Parathyroid adenoma (tissue), 2 donors: Measurements from ENCODE around the gene GALK1.

Experiments
- H2AFZ ChIP-seq: fragments of 300-600 bp; sonication (generic); one replicate; pipeline ENCODE4 v1.7.0; 2017; ENCODE audit warnings: antibody characterized with exemption, mild to moderate bottlenecking
- H3K27ac ChIP-seq: fragments of 300-600 bp; sonication (generic); one replicate; pipeline ENCODE4 v1.7.0; 2017
- H3K27me3 ChIP-seq: fragments of 300-600 bp; sonication (generic); one replicate; pipeline ENCODE4 v1.7.0; 2017; ENCODE audit warnings: low read length; ENCODE audit not compliant: control insufficient read depth, insufficient read depth
- H3K36me3 ChIP-seq: fragments of 300-600 bp; sonication (generic); one replicate; pipeline ENCODE4 v1.7.0; 2017; ENCODE audit warnings: low read length; ENCODE audit not compliant: control insufficient read depth, insufficient read depth
- H3K4me1 ChIP-seq: fragments of 300-600 bp; sonication (generic); one replicate; pipeline ENCODE4 v1.7.0; 2017; ENCODE audit warnings: control low read depth
- H3K4me2 ChIP-seq: fragments of 300-600 bp; sonication (generic); one replicate; pipeline ENCODE4 v1.7.0; 2017; ENCODE audit warnings: low read length
- H3K4me3 ChIP-seq: fragments of 300-600 bp; sonication (generic); one replicate; pipeline ENCODE4 v1.7.0; 2017; ENCODE audit warnings: low read depth, low read length
- H3K79me2 ChIP-seq: fragments of 300-600 bp; sonication (generic); one replicate; pipeline ENCODE4 v1.7.0; 2017; ENCODE audit warnings: control low read depth
- H3K9ac ChIP-seq: fragments of 300-600 bp; sonication (generic); one replicate; pipeline ENCODE4 v1.7.0; 2017; ENCODE audit warnings: mild to moderate bottlenecking
- H3K9me3 ChIP-seq: fragments of 300-600 bp; sonication (generic); one replicate; pipeline ENCODE4 v1.7.0; 2017; ENCODE audit warnings: low read length; ENCODE audit not compliant: control insufficient read depth
- TF ChIP-seq, protein P1 (sequence below): fragments of 300-600 bp; sonication (generic); IDR thresholded peaks from one replicate; pipeline ENCODE4 v1.7.0; 2017; ENCODE audit warnings: antibody characterized with exemption, mild to moderate bottlenecking
- donor health status: primary hyperparathyroidism.

The GALK1 gene

DNA sequence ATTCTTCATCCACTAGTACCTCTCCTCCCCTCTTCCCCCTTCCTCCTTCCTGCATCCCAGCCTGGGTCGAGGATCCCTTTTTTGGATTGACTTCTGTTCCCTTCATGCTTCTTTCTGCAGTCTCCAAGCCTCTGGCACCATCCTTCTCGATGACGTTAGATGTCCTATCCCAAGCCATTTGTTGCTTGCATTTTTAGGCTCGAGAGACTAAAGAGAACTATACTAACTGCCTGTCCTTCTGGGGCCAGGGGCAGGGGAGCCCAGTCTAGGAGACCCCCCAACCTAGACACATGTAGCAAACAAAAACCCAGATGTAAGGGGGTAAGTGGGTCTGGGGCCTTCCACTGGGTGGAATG, 43.5 kb upstream of the GALK1 start:
- TF ChIP-seq, protein P1, sequence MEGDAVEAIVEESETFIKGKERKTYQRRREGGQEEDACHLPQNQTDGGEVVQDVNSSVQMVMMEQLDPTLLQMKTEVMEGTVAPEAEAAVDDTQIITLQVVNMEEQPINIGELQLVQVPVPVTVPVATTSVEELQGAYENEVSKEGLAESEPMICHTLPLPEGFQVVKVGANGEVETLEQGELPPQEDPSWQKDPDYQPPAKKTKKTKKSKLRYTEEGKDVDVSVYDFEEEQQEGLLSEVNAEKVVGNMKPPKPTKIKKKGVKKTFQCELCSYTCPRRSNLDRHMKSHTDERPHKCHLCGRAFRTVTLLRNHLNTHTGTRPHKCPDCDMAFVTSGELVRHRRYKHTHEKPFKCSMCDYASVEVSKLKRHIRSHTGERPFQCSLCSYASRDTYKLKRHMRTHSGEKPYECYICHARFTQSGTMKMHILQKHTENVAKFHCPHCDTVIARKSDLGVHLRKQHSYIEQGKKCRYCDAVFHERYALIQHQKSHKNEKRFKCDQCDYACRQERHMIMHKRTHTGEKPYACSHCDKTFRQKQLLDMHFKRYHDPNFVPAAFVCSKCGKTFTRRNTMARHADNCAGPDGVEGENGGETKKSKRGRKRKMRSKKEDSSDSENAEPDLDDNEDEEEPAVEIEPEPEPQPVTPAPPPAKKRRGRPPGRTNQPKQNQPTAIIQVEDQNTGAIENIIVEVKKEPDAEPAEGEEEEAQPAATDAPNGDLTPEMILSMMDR: no peak
- H3K4me2 ChIP-seq: no peak overlapping the region
- H2AFZ ChIP-seq: no peak overlapping the region
- H3K27me3 ChIP-seq: no peaks in the 10 kb centered on the region
- H3K36me3 ChIP-seq: no peaks in the 10 kb centered on the region
- no peak overlapping the region for H3K4me3 ChIP-seq
- peak overlapping the region; percentile 12 for H3K27ac ChIP-seq
- peaks cover 47% of the 10 kb centered on the region for H3K79me2 ChIP-seq
- H3K9me3 ChIP-seq: no peaks in the 10 kb centered on the region
- no peaks in the 10 kb centered on the region for H3K4me1 ChIP-seq
- H3K9ac ChIP-seq: no peak overlapping the region

- Histone ChIP-seq H3K27ac (no peak overlapping the region), H3K4me3 (no peak overlapping the region), H3K79me2 (peaks cover 47% of the 10 kb centered on the region), H3K27me3 (no peaks in the 10 kb centered on the region), H3K9ac (no peak overlapping the region), H3K4me2 (no peak overlapping the region), H3K4me1 (no peaks in the 10 kb centered on the region), H3K36me3 (no peaks in the 10 kb centered on the region), H2AFZ (no peak overlapping the region), H3K9me3 (no peaks in the 10 kb centered on the region)
- TF ChIP-seq, protein P1: no peak
Observed at GRCh38 chr17:75807861-75808260, 42.9 kb upstream of the GALK1 start.

GRCh38 chr17:75806822-75807500, 42.0 kb upstream of the GALK1 start:
- Histone ChIP-seq H3K27me3 (no peaks in the 10 kb centered on the region), H3K9me3 (no peaks in the 10 kb centered on the region), H3K4me1 (no peaks in the 10 kb centered on the region), H3K9ac (no peak overlapping the region), H3K4me2 (no peak overlapping the region), H3K79me2 (peaks cover 45% of the 10 kb centered on the region), H3K27ac (no peak overlapping the region), H3K4me3 (no peak overlapping the region), H3K36me3 (no peaks in the 10 kb centered on the region), H2AFZ (no peak overlapping the region)
- TF ChIP-seq, protein P1: no peak

DNA sequence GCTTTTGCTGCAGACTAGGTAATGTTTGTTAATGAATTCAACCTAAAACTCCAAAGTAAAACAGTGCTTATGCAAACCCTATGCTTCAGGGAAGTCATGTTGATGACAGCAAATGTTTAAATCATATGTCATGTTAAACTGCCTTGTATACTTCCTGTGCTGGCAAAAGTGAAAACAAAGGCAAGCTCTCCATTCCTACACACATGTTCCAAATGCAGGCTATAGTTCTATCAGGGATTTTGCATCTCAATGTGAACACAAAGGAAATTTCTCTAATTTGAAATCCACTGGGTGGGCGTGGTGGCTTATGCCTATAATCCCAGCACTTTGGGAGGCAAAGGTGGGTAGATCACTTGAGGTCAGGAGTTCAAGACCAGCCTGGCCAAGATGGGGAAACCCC, 38.9 kb upstream of the GALK1 start:
- no peak overlapping the region for H3K4me2 ChIP-seq
- TF ChIP-seq, protein P1: no peak
- H3K27me3 ChIP-seq: no peaks in the 10 kb centered on the region
- H2AFZ ChIP-seq: no peak overlapping the region
- H3K79me2 ChIP-seq: peaks cover 60% of the 10 kb centered on the region
- H3K9ac ChIP-seq: no peak overlapping the region
- no peaks in the 10 kb centered on the region for H3K4me1 ChIP-seq
- H3K27ac ChIP-seq: no peak overlapping the region
- no peak overlapping the region for H3K4me3 ChIP-seq
- no peaks in the 10 kb centered on the region for H3K36me3 ChIP-seq
- no peaks in the 10 kb centered on the region for H3K9me3 ChIP-seq

DNA sequence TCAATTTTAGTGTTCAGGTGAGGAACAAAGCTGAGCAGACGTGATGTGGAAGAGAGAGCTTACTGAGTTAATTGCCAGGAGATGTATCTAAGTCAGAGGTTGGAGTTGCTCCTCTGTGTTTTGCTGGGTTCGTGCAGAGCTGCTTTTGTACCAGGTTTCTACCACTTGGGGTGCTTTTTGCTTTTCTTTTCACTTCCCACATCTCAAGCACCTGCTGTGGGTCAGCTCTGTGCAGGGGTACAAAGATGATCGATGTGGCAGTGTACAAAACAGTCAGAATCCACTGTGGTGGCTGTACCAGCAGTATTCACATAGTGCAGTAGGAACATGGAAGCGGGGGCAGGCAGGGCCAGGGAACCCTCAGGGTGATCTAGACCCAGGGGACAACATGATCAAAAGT, 34.4 kb upstream of the GALK1 start:
- Histone ChIP-seq H2AFZ (no peak overlapping the region), H3K27me3 (no peaks in the 10 kb centered on the region), H3K9ac (no peak overlapping the region), H3K9me3 (no peaks in the 10 kb centered on the region), H3K4me2 (no peak overlapping the region), H3K79me2 (peaks cover 64% of the 10 kb centered on the region), H3K36me3 (no peaks in the 10 kb centered on the region), H3K27ac (no peak overlapping the region), H3K4me3 (no peak overlapping the region), H3K4me1 (no peaks in the 10 kb centered on the region)
- TF ChIP-seq, protein P1: no peak
